GM23338 (cell line): ENCODE data around the gene UQCRH.

Source experiments
- CREB1 ChIP-seq: fragments of 250-450 bp; sonication (Bioruptor Pico); IDR thresholded peaks from 2 replicates; pipeline ENCODE4 v1.5.0; 2020; ENCODE audit warnings: low read depth, mild to moderate bottlenecking, moderate library complexity
- CTCF ChIP-seq, 2 experiments: fragments of 200-600 bp in 1 of 2; sonication (generic) in 1 of 2; conservative IDR thresholded peaks; 2 replicates each; pipeline versions ENCODE4 v1.5.1 to v1.6.1; 2016 to 2017; ENCODE audit warnings: antibody characterized with exemption in 2 of 2, low read depth in 2 of 2, mild to moderate bottlenecking in 2 of 2, moderate library complexity in 1 of 2
- ETS1 ChIP-seq: IDR thresholded peaks from 2 replicates; pipeline ENCODE4 v1.6.1; 2016; ENCODE audit warnings: antibody characterized with exemption
- EZH2 ChIP-seq: fragments of 200-600 bp; sonication (generic); IDR thresholded peaks from one replicate; pipeline ENCODE4 v1.8.0; 2017; ENCODE audit warnings: antibody characterized with exemption, mild to moderate bottlenecking, low read depth; ENCODE audit not compliant: unreplicated experiment
- EZH2phosphoT487 ChIP-seq: fragments of 200-600 bp; sonication (generic); IDR thresholded peaks from one replicate; pipeline ENCODE4 v1.8.1; 2018; ENCODE audit warnings: antibody characterized with exemption; ENCODE audit not compliant: unreplicated experiment
- JUNB ChIP-seq: IDR thresholded peaks from one replicate; pipeline ENCODE4 v1.6.1; 2016; ENCODE audit warnings: antibody characterized with exemption; ENCODE audit not compliant: unreplicated experiment
- NANOG ChIP-seq: IDR thresholded peaks from 2 replicates; pipeline ENCODE4 v1.6.1; 2016; ENCODE audit warnings: antibody characterized with exemption, borderline replicate concordance
- POLR2AphosphoS5 ChIP-seq: IDR thresholded peaks from 2 replicates; pipeline ENCODE4 v1.6.1; 2016; ENCODE audit warnings: antibody characterized with exemption, low read depth
- REST ChIP-seq: IDR thresholded peaks from one replicate; pipeline ENCODE4 v1.6.1; 2018; ENCODE audit warnings: antibody characterized with exemption; ENCODE audit not compliant: unreplicated experiment
- STAT1 ChIP-seq: IDR thresholded peaks from one replicate; pipeline ENCODE4 v1.6.1; 2016; ENCODE audit warnings: antibody characterized with exemption; ENCODE audit not compliant: unreplicated experiment
- ZNF114 ChIP-seq: fragments of 250-450 bp; sonication (Bioruptor Pico); IDR thresholded peaks from 2 replicates; pipeline ENCODE4 v1.5.0; 2020; ENCODE audit warnings: mild to moderate bottlenecking, moderate library complexity
- ZNF331 ChIP-seq: fragments of 250-450 bp; sonication (Bioruptor Pico); IDR thresholded peaks from 2 replicates; pipeline ENCODE4 v1.5.0; 2020; ENCODE audit warnings: low read depth, mild to moderate bottlenecking, moderate library complexity
- ZNF462 ChIP-seq: fragments of 250-450 bp; sonication (Bioruptor Pico); IDR thresholded peaks from 2 replicates; pipeline ENCODE4 v1.5.0; 2020; ENCODE audit warnings: mild to moderate bottlenecking, moderate library complexity

- TF ChIP-seq NANOG (0 out of 2 replicates have a peak, but pooled peaks have one; percentile 7), CTCF (conservative IDR thresholded peaks at IDR 0.05; ENCODE audit: low read depth in 2 of 2) (no peak), EZH2 (no peak), POLR2AphosphoS5 (no peak), REST (no peak), EZH2phosphoT487 (no peak), ZNF462 (CRISPR knock-in tag) (no peak), ETS1 (no peak), JUNB (no peak), CREB1 (no peak), STAT1 (no peak), ZNF114 (CRISPR knock-in tag) (no peak), ZNF331 (no peak)
Observed at GRCh38 chr1:46317323-46317722, 13.8 kb downstream of the UQCRH start.
